RWPE2 (cell line): ENCODE results near the gene ARHGAP29.

Source experiments
- ATAC-seq: fragments of 200-7000 bp; cut with Tn5 transposase; 3 replicates; pipeline ENCODE4 v1.9.1; 2021; ENCODE audit warnings: low read depth
- DNase-seq: peaks from one replicate; pipeline ENCODE4 v3.0.0-alpha.2; 2020; ENCODE audit warnings: low spot score
- H3K27ac ChIP-seq: fragments of 450-650 bp; 2 replicates; pipeline ENCODE4 v1.5.1; 2017; ENCODE audit warnings: mild to moderate bottlenecking; ENCODE audit not compliant: poor library complexity, severe bottlenecking
- H3K27me3 ChIP-seq: fragments of 250-450 bp; sonication (Bioruptor Pico); 2 replicates; pipeline ENCODE4 v1.5.1; 2021; ENCODE audit warnings: mild to moderate bottlenecking, moderate library complexity; ENCODE audit not compliant: insufficient read depth, poor library complexity, severe bottlenecking
- H3K36me3 ChIP-seq: fragments of 250-450 bp; sonication (Bioruptor Pico); 2 replicates; pipeline ENCODE4 v1.5.1; 2020; ENCODE audit warnings: low read depth, mild to moderate bottlenecking, moderate library complexity
- H3K4me1 ChIP-seq: fragments of 250-450 bp; sonication (Bioruptor Pico); 2 replicates; pipeline ENCODE4 v1.5.1; 2021; ENCODE audit warnings: mild to moderate bottlenecking, moderate library complexity; ENCODE audit not compliant: insufficient read depth, poor library complexity, severe bottlenecking
- H3K4me3 ChIP-seq: fragments of 250-450 bp; sonication (Bioruptor Pico); 2 replicates; pipeline ENCODE4 v1.5.1; 2021; ENCODE audit warnings: mild to moderate bottlenecking, moderate library complexity; ENCODE audit not compliant: severe bottlenecking
- H3K9me3 ChIP-seq: fragments of 250-450 bp; sonication (Bioruptor Pico); 2 replicates; pipeline ENCODE4 v1.5.1; 2021; ENCODE audit warnings: mild to moderate bottlenecking, moderate library complexity; ENCODE audit not compliant: severe bottlenecking
- TF ChIP-seq, protein P1 (sequence below): fragments of 450-650 bp; IDR thresholded peaks from one replicate; pipeline ENCODE4 v1.5.1; 2017; ENCODE audit warnings: mild to moderate bottlenecking, moderate library complexity; ENCODE audit not compliant: poor library complexity, severe bottlenecking

The ARHGAP29 gene

DNA sequence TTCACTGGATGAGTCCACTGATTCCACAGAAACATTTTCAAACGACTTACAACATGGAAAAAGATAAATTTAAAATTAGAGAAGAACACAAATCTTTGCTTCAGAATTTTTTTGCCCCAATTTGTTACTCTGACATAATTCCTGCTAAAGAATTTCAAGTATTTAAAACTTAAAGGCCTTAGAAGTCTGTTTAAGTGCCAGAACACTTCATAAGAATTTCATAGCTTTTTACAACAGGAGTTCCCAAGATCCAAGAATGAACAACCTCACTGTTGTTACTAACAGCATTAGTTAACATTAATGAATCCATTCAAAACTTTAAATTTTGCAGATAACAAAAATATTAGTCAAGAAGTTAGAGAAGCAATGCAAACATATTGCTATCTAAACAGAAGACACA is 31.7 kb downstream of the ARHGAP29 start:
- DNase-seq (no peak), ATAC-seq (no peak)
- TF ChIP-seq, protein P1, sequence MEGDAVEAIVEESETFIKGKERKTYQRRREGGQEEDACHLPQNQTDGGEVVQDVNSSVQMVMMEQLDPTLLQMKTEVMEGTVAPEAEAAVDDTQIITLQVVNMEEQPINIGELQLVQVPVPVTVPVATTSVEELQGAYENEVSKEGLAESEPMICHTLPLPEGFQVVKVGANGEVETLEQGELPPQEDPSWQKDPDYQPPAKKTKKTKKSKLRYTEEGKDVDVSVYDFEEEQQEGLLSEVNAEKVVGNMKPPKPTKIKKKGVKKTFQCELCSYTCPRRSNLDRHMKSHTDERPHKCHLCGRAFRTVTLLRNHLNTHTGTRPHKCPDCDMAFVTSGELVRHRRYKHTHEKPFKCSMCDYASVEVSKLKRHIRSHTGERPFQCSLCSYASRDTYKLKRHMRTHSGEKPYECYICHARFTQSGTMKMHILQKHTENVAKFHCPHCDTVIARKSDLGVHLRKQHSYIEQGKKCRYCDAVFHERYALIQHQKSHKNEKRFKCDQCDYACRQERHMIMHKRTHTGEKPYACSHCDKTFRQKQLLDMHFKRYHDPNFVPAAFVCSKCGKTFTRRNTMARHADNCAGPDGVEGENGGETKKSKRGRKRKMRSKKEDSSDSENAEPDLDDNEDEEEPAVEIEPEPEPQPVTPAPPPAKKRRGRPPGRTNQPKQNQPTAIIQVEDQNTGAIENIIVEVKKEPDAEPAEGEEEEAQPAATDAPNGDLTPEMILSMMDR = no peak
- Histone ChIP-seq H3K4me1 (peaks cover 35% of the 10 kb centered on the region), H3K27me3 (no peaks in the 10 kb centered on the region), H3K36me3 (peaks cover 100% of the 10 kb centered on the region), H3K9me3 (peaks cover 3% of the 10 kb centered on the region), H3K4me3 (no peak overlapping the region), H3K27ac (no peak overlapping the region)

DNA sequence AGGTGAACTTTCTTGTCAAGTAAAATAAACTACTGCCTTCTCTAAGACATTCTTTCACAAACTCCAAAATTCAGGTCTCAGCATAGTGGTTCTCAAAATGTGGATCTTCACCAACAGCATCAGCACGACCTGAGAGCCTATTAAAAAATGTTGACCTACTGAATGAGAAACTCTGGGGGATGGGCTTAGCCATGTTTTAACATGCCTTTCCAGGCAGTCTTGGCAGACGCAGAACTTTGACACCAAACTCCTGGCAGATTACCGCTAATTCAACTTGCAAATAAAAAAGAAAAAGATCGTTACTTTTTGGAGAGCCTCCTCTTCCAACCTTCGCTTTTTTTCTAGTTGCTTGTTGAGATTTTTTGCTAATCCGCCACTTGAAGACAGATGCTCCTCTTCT is 35.1 kb downstream of the ARHGAP29 start:
- Histone ChIP-seq H3K27me3 (no peaks in the 10 kb centered on the region), H3K4me3 (no peak overlapping the region), H3K4me1 (peaks cover 21% of the 10 kb centered on the region), H3K9me3 (no peaks in the 10 kb centered on the region), H3K36me3 (peaks cover 98% of the 10 kb centered on the region), H3K27ac (peak overlapping the region; percentile 17)
- ATAC-seq (no peak), DNase-seq (no peak)
- TF ChIP-seq, protein P1 = no peak

DNA sequence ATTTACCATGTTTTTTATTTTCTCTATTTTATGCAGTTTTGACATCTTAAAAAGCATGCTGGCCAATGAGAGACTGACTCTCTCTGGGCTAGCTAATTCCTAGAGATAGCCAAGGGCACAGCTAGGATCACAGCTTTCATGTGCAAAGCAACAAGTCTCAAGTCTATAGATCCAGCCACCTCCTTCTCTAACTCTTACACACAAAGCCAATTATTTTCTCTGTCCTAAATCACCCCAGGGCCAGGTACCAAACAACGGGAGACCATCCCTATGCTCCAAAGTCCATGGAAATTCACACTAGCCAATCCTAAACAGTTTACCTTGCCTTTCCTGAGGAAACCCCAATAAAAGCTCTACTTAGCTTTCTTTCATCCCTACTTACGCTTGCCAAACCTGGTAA is 38.0 kb downstream of the ARHGAP29 start:
- Histone ChIP-seq H3K36me3 (peaks cover 95% of the 10 kb centered on the region), H3K4me3 (no peak overlapping the region), H3K27me3 (no peaks in the 10 kb centered on the region), H3K27ac (no peak overlapping the region), H3K4me1 (peaks cover 28% of the 10 kb centered on the region), H3K9me3 (no peaks in the 10 kb centered on the region)
- DNase-seq (no peak), ATAC-seq (0 out of 3 replicates have a peak, but pooled peaks have one; percentile 16)
- TF ChIP-seq, protein P1 = no peak

DNA sequence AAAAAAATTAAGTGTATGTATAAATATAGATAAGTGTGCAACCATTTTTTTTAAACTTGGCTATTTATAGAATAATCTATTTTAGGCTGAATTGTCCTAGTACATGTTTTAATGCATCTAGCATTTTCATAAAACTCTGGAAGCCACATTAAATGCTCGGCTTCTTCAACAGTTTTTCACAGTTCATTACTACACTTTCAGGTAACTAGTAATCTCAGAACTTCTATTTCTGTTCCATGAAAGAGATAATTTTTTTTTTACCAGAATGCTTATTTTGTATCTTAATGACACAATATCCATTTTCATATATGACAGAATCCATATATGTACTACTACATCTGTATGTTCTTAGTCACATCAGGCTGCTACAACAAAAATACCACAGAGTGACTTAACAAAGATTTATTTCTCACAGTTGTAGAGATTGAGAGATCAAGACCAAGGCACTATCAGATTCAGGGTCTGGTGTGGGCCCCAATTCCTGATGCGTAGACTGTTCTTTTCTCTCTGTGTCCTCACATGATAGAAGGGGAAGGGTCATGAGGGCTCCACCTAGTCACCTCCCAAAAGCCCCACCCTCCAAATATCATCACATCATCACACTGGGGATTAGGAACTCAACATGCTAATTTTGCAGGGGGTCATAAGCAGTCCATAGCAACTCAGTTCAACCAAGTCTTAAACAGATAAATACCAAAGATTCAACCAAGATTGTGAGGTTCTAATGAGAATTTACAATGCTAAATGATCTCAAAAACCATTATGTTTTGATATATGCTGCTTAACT is 43.1 kb downstream of the ARHGAP29 start:
- no peak for ATAC-seq

More for the DNA sequence above, 43.1 kb downstream of the ARHGAP29 start:
- Histone ChIP-seq H3K36me3 (peaks cover 95% of the 10 kb centered on the region), H3K27ac (no peak overlapping the region), H3K4me3 (no peak overlapping the region), H3K4me1 (peaks cover 13% of the 10 kb centered on the region), H3K27me3 (no peaks in the 10 kb centered on the region), H3K9me3 (no peaks in the 10 kb centered on the region)
- no peak for DNase-seq
- TF ChIP-seq, protein P1 = no peak
